ENCODE measurements around the gene STX16. TPM values are rescaled to one million over a fixed set of nuclear protein-coding genes. Genes with fewer than 3 reads are reported as not detected.

Gene STX16
- total RNA-seq, 4 donors from 2014 or later = 53.2 to 112 (median 65.8) TPM

DNA sequence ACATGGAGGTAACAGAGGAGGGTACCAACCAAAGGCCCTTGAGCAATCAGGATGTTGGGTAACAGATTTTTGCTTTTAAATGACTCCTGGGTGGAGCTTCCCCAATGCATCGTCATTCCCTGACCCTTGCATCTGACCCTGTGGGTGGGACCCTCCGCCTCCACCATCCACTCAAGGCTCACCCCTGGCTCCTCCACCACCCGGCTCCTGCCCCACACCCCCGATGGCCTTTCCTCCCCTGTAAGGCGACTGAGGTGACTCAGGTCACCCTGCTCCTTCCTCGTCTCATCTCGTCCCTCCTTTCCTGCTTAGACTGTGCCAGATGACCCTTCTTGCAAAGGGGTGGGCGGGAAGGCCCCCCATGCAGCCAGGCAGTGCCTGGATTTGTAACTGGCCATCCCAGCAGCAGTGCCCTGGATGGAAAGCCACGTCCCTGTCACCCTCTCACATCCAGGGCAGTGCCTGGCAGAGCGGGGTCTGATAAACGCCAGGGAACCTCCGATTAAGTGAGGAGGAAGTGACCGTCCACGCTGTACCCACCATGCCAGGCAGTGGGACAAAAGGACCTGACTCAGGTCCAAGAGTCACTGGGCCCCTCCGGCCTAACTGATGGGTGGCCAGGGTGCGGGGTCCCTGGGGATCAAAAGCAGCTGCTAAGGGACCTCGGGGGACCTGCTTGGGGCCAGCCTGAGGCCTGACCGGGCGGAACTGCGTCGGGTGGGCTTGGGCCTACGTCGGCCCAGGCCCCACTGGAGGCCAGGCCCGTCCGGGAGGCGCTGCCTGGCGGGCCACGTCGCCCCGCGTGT is 40.9 kb downstream of the STX16 start:
- TF ChIP-seq, protein P1, sequence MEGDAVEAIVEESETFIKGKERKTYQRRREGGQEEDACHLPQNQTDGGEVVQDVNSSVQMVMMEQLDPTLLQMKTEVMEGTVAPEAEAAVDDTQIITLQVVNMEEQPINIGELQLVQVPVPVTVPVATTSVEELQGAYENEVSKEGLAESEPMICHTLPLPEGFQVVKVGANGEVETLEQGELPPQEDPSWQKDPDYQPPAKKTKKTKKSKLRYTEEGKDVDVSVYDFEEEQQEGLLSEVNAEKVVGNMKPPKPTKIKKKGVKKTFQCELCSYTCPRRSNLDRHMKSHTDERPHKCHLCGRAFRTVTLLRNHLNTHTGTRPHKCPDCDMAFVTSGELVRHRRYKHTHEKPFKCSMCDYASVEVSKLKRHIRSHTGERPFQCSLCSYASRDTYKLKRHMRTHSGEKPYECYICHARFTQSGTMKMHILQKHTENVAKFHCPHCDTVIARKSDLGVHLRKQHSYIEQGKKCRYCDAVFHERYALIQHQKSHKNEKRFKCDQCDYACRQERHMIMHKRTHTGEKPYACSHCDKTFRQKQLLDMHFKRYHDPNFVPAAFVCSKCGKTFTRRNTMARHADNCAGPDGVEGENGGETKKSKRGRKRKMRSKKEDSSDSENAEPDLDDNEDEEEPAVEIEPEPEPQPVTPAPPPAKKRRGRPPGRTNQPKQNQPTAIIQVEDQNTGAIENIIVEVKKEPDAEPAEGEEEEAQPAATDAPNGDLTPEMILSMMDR (IDR thresholded peaks at IDR 0.05; ENCODE audit: low read depth) = no peak

DNA sequence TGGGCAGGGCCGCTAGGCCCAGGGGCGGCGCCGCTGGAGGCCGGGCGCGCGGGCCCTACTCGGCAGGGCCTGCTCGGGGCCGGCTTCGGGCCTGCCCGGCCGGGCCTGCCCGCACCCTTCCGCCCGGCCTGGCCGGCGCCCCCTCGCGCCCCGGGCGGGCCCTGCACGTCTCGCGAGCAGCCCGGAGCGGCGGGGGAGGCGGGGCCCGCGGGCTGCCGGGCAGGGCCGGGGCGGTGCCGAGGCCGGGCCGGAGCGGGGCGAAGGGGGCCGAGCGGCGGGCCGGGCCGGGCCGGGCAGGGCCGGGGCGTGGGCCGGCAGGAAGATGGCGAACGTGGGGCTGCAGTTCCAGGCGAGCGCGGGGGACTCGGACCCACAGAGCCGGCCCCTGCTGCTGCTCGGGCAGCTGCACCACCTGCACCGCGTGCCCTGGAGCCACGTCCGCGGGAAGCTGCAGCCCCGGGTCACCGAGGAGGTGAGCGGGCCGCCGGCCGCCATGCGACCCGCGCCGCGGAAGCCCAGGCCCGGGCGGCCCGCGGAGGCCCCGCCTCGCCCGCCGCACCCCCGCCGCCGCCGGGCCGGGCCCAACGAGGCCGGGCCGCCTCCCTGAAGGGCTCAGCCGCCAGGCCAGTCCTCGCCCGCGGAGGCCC is 41.6 kb downstream of the STX16 start, which contains the start of gene NPEPL1:
Gene NPEPL1, plus strand, starts transcription at position 222 of the 647 bp plus-strand sequence. Its CDS starts 101 bp downstream, at position 323.
- TF ChIP-seq, protein P1 (IDR thresholded peaks at IDR 0.05; ENCODE audit: low read depth) = no peak

DNA sequence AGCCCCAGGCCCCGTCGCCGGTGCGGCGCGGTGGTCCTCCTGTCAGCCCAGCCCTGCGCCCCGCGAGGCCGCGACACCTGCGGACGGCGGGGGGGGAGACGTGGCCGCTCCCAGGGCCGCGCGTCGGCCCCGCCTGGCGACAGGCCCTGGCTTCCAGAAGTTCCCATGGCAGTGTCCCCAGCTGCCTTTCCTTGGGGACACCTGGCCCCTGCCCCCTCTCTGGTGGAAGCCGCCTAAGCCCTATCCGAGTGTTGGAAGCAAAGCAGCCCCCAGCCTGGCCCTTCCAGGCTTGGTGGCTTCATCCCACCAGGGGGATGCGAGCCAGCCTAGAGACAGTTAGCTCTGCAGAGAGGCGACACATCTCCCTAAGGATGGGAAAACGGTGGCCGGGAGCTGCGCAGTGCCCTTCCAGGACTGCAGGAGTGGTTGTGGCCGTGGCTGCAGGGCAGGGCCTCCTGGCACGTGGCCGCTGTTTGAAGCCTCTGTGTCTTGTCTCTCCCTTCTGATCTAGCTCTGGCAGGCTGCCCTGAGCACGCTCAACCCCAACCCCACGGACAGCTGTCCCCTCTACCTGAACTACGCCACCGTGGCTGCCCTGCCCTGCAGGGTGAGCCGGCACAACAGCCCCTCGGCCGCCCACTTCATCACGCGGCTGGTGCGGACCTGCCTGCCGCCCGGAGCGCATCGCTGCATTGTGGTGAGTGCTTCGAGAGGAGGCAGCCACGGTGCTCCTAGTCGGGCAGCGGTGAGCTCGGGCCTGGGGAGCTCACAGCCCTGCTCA is 42.3 kb downstream of the STX16 start:
- TF ChIP-seq, protein P1 (IDR thresholded peaks at IDR 0.05; ENCODE audit: low read depth) = no peak

DNA sequence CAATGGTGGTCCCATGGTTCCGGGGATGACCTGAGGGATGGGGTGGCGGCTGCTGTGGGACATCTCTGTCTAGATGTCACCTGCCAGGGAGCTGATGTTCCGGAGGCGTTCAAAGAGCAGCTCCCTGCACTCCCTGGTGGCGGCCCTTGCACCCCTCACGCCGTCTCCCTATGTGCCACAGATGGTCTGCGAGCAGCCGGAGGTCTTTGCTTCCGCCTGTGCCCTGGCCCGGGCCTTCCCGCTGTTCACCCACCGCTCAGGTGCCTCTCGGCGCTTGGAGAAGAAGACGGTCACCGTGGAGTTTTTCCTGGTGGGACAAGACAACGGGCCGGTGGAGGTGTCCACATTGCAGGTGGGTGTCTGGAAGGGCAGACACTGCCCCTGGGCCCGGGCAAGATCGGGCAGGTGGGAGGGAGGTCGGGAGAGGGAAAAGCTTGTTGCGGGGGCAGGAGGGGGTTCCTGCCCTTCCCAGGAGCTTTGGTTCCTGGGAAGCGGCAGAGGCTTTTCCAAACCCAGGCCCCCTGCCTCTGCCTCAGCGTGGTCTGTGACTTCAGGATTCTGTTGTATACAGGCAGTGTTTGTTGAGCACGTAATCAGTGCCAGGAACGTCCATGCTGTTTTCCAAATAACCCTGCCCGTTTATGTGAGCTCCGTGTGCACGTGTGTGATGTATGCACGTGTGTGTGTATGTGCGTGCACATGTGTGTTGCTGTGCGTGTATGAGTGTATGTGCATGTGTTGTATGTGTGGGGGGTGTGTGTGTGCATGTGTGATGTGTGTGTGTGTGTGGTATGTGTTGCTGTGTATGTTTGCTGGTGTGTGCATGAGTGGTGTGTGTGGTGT is 43.4 kb downstream of the STX16 start:
- TF ChIP-seq, protein P1 (IDR thresholded peaks at IDR 0.05; ENCODE audit: low read depth) = no peak

DNA sequence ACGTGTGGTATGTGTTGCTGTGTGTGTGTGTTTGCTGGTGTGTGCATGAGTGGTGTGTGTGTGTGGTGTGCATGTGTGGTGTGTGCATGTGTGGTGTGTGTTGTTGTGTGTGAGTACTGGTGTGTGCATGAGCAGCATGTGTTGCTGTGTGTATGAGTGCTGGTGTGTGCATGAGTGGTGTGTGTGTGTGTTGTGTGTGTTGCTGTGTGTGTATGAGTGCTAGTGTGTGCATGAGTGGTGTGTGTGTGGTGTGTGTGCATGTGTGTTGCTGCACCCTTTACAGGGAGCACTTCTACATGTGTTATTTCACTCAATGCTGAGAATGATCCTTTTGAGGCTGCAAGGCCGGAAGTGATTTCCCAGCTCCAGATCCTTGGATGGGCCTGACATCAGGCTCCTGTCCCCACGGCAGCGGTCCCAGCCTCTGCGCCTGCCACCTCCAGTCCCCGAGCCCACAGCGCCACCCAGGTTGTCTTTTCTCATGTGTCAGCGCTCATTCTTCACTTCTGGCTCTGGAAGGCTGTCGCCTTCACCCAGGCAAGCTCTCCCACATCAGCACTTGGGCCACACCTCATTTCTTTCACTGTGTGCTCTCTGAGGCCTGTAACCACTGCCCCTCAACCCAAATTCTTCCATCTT is 44.1 kb downstream of the STX16 start:
- TF ChIP-seq, protein P1 (IDR thresholded peaks at IDR 0.05; ENCODE audit: low read depth) = no peak

DNA sequence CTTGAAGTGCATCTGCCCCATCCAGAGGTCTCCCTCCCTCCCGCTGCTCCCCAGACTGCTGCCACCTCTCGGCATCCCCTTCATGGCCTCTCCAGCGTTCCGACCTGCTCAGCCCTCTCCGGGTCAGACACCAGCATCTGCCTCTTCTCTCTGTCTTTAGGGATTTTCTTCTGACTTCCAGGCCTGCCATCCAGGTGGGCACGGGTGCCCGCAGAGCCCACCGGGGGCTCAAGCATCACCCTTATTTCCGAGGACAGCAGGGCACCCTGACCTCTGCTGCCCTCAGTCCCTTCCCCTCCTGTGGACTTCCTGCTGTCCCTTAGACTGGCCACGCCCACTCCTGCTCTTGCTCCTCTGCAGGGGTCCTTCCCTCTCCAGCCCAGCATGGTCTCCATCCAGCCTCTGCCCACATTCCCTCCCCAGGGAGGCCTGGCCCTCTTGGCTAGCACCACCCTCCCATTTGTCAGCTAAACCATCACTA is 44.9 kb downstream of the STX16 start:
- TF ChIP-seq, protein P1 (IDR thresholded peaks at IDR 0.05; ENCODE audit: low read depth) = no peak

Measured in subcutaneous adipose tissue (tissue), 4 donors.